ENCODE data around the gene MED19.
"Not testable (repeated sequence)": the region's sequence is repeated elsewhere in the genome, so short reads cannot be mapped to it uniquely, and the experiment has no call there.

Gene MED19

GRCh38 chr11:57705432-57705831 lies 6.6 kb downstream of the MED19 start:
- in situ Hi-C loops (cut with MboI; ENCODE audit: low sequenced_read_pairs), result not testable (repeated sequence)

GRCh38 chr11:57704932-57705331 lies 7.1 kb downstream of the MED19 start:
- in situ Hi-C loops (cut with MboI; ENCODE audit: low sequenced_read_pairs), result no loop called here

- in situ Hi-C loops (cut with MboI; ENCODE audit: low sequenced_read_pairs), result no loop called here
Measured at GRCh38 chr11:57703341-57703740, 8.7 kb downstream of the MED19 start.

GRCh38 chr11:57700425-57700824 lies 11.6 kb downstream of the MED19 start:
- in situ Hi-C loops (cut with MboI; ENCODE audit: low sequenced_read_pairs), result no loop called here

GRCh38 chr11:57699813-57700212 lies 12.2 kb downstream of the MED19 start:
- in situ Hi-C loops (cut with MboI; ENCODE audit: low sequenced_read_pairs), result loop anchor here (10.0 kb wide), 1 partner anchor 105 kb away; no protein-coding TSS in a partner anchor

- in situ Hi-C loops (cut with MboI; ENCODE audit: low sequenced_read_pairs), result loop anchor here (10.0 kb wide), 1 partner anchor 106 kb away; no protein-coding TSS in a partner anchor
Measured at GRCh38 chr11:57698843-57699365, 13.1 kb downstream of the MED19 start.

- in situ Hi-C loops (cut with MboI; ENCODE audit: low sequenced_read_pairs), result loop anchor here (10.0 kb wide), 1 partner anchor 114 kb away; no protein-coding TSS in a partner anchor
Measured at GRCh38 chr11:57690474-57690873, 21.5 kb downstream of the MED19 start.

- in situ Hi-C loops (cut with MboI; ENCODE audit: low sequenced_read_pairs), result no loop called here
Measured at GRCh38 chr11:57681168-57681567, 30.8 kb downstream of the MED19 start.

- in situ Hi-C loops (cut with MboI; ENCODE audit: low sequenced_read_pairs), result no loop called here
Measured at GRCh38 chr11:57680552-57680874, 31.5 kb downstream of the MED19 start.

- in situ Hi-C loops (cut with MboI; ENCODE audit: low sequenced_read_pairs), result no loop called here
Measured at GRCh38 chr11:57679396-57679795, 32.6 kb downstream of the MED19 start.

- in situ Hi-C loops (cut with MboI; ENCODE audit: low sequenced_read_pairs), result no loop called here
Measured at GRCh38 chr11:57675176-57675941, 36.7 kb downstream of the MED19 start.

GRCh38 chr11:57674251-57674650 lies 37.8 kb downstream of the MED19 start:
- in situ Hi-C loops (cut with MboI; ENCODE audit: low sequenced_read_pairs), result no loop called here

GRCh38 chr11:57668434-57668782 lies 43.6 kb downstream of the MED19 start:
- in situ Hi-C loops (cut with MboI; ENCODE audit: low sequenced_read_pairs), result no loop called here

GRCh38 chr11:57667736-57668433 lies 44.1 kb downstream of the MED19 start, which contains the start of gene ZDHHC5:
Gene ZDHHC5 (plus strand): TSS chr11:57668114. CDS start chr11:57673091, 4,977 bp downstream.
- in situ Hi-C loops (cut with MboI; ENCODE audit: low sequenced_read_pairs), result no loop called here

- in situ Hi-C loops (cut with MboI; ENCODE audit: low sequenced_read_pairs), result no loop called here
Measured at GRCh38 chr11:57667117-57667735, 44.8 kb downstream of the MED19 start.

- in situ Hi-C loops (cut with MboI; ENCODE audit: low sequenced_read_pairs), result no loop called here
Measured at GRCh38 chr11:57663975-57664374, 48.0 kb downstream of the MED19 start.

GRCh38 chr11:57662893-57663292 lies 49.1 kb downstream of the MED19 start:
- in situ Hi-C loops (cut with MboI; ENCODE audit: low sequenced_read_pairs), result no loop called here

GRCh38 chr11:57659669-57660068 lies 52.3 kb downstream of the MED19 start:
- in situ Hi-C loops (cut with MboI; ENCODE audit: low sequenced_read_pairs), result no loop called here

GRCh38 chr11:57658023-57658361 lies 54.0 kb downstream of the MED19 start:
- in situ Hi-C loops (cut with MboI; ENCODE audit: low sequenced_read_pairs), result no loop called here

GRCh38 chr11:57657194-57658022 lies 54.6 kb downstream of the MED19 start, which contains the start of gene CLP1:
Gene CLP1 (plus strand): TSS chr11:57657762. CDS start chr11:57659477, 1,715 bp downstream.
- in situ Hi-C loops (cut with MboI; ENCODE audit: low sequenced_read_pairs), result no loop called here

- in situ Hi-C loops (cut with MboI; ENCODE audit: low sequenced_read_pairs), result no loop called here
Measured at GRCh38 chr11:57656885-57657193, 55.2 kb downstream of the MED19 start.
